Psoas muscle (tissue), 8 donors: ENCODE data around the gene PEX5L. TPM values are rescaled to one million over a fixed set of nuclear protein-coding genes. Genes with fewer than 3 reads are reported as not detected.
A peak's percentile ranks its signal among the peaks of the same experiment; 100 is the strongest.

Experiments
- ATAC-seq, 4 donors: fragments of 200-7000 bp; cut with Tn5 transposase; one replicate each; pipeline ENCODE4 v1.9.1; 2020; ENCODE audit warnings: moderate library complexity in 3 of 4, mild to moderate bottlenecking in 2 of 4
- DNase-seq, 2 donors: peaks; one replicate each; pipeline ENCODE4 v3.0.0-alpha.2; 2020
- H3K27ac ChIP-seq: fragments of 200-600 bp; one replicate; pipeline ENCODE4 v1.8.0; 2022
- H3K27me3 ChIP-seq, 3 donors: fragments of 200-600 bp in 1 of 3; one replicate each; pipeline versions ENCODE4 v1.6.1 to v1.8.0; 2013 to 2022; ENCODE audit warnings: low read length in 2 of 3, mild to moderate bottlenecking in 2 of 3, moderate library complexity in 1 of 3; ENCODE audit not compliant: insufficient read depth in 3 of 3
- H3K36me3 ChIP-seq, 2 donors: fragments of 200-600 bp in 1 of 2; one replicate each; pipeline versions ENCODE4 v1.6.1 to v1.8.0; 2013 to 2022; ENCODE audit warnings: low read depth in 1 of 2, mild to moderate bottlenecking in 1 of 2, moderate library complexity in 1 of 2; ENCODE audit not compliant: insufficient read depth in 1 of 2
- H3K4me1 ChIP-seq: fragments of 200-600 bp; one replicate; pipeline ENCODE4 v1.8.0; 2022
- H3K4me3 ChIP-seq: fragments of 200-600 bp; one replicate; pipeline ENCODE4 v1.8.0; 2022; ENCODE audit warnings: mild to moderate bottlenecking
- H3K9me3 ChIP-seq: fragments of 200-600 bp; one replicate; pipeline ENCODE4 v1.8.0; 2022
- WGBS, 3 donors: extraction: QIAGEN DNeasy Blood & Tissue Kit; methylation state at CpG; one replicate each; pipeline versions ENCODE4 v1.1.6 to v1.1.7; 2013; 5-methylcytosine and 5-hydroxymethylcytosine counted together
- intact Hi-C, 2 donors: fragments of 100-400 bp; cut with DNase I; formaldehyde crosslinking; loops; one replicate each; pipeline versions ENCODE4 v1.11.0 to v1.14.2; 2022
- polyA plus RNA-seq, 3 donors: library from polyadenylated mRNA; stranded (reverse); fragments of 200-250 nt; gene quantifications; one replicate each; pipeline ENCODE4 v1.2.3, GENCODE V29; 2013
- total RNA-seq, 4 donors: library from RNA; stranded (reverse); fragmentation: NEBNext Ultra II Directional in 2 of 4; extraction: Animal tissue kit (Norgen Biotek cat#: 25700) in 2 of 4; gene quantifications; one replicate each; pipeline versions ENCODE4 v1.2.1 to v1.2.4, GENCODE V29; 2021 to 2023
- TF ChIP-seq, protein P1 (sequence below): fragments of 200-600 bp; IDR thresholded peaks from one replicate; pipeline ENCODE4 v1.8.0; 2022; ENCODE audit warnings: antibody characterized with exemption
- donor health status: healthy with polysubstance abuse.
- donor health status: DM: no; HTN: no; CAD: no; lungs with moderate emphysema.
- donor health status: Bipolar disorder and iron deficiency.
- donor health status: healthy.
- donor health status: DM: yes; HTN: yes; CAD: no.
- donor health status: DM: no; HTN: no; CAD: no.
- donor health status: DM: no; HTN: no; CAD: no.
- donor health status: DM: yes; HTN: yes; CAD: no.

PEX5L gene
- total and polyA plus RNA-seq, 7 donors, result 0.14 TPM; not detected in 6

GRCh38 chr3:179811321-179812095 is 225.2 kb downstream of the PEX5L start:
- TF ChIP-seq, protein P1, sequence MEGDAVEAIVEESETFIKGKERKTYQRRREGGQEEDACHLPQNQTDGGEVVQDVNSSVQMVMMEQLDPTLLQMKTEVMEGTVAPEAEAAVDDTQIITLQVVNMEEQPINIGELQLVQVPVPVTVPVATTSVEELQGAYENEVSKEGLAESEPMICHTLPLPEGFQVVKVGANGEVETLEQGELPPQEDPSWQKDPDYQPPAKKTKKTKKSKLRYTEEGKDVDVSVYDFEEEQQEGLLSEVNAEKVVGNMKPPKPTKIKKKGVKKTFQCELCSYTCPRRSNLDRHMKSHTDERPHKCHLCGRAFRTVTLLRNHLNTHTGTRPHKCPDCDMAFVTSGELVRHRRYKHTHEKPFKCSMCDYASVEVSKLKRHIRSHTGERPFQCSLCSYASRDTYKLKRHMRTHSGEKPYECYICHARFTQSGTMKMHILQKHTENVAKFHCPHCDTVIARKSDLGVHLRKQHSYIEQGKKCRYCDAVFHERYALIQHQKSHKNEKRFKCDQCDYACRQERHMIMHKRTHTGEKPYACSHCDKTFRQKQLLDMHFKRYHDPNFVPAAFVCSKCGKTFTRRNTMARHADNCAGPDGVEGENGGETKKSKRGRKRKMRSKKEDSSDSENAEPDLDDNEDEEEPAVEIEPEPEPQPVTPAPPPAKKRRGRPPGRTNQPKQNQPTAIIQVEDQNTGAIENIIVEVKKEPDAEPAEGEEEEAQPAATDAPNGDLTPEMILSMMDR, result peak; percentile 55
- Histone ChIP-seq H3K4me3 (no peak overlapping the region), H3K27ac (no peak overlapping the region), H3K36me3 (no peaks in the 10 kb centered on the region), H3K9me3 (no peaks in the 10 kb centered on the region), H3K4me1 (no peaks in the 10 kb centered on the region), H3K27me3 (no peaks in the 10 kb centered on the region)
- ATAC-seq, result peak; percentile 49 to 79 (median 62)
- intact Hi-C loops, result no loop called here
- no peak for DNase-seq
- 16 to 23% (median 18%) methylated on average over 9 of the region's 9 CpGs for WGBS, 3 donors

GRCh38 chr3:179809639-179810038 is 227.1 kb downstream of the PEX5L start:
- intact Hi-C loops, result no loop called here
- TF ChIP-seq, protein P1, result no peak

GRCh38 chr3:179807588-179807987 is 229.1 kb downstream of the PEX5L start:
- 92 to 96% (median 96%) methylated on average over 14 of the region's 14 CpGs for WGBS, 3 donors

More at GRCh38 chr3:179809639-179810038, 227.1 kb downstream of the PEX5L start:
- H3K27ac ChIP-seq, result no peak overlapping the region
- ATAC-seq (no peak), DNase-seq (no peak)
- H3K27me3 ChIP-seq, result no peaks in the 10 kb centered on the region
- H3K36me3 ChIP-seq, result no peaks in the 10 kb centered on the region
- H3K4me1 ChIP-seq, result no peaks in the 10 kb centered on the region
- no peaks in the 10 kb centered on the region for H3K9me3 ChIP-seq
- no peak overlapping the region for H3K4me3 ChIP-seq

GRCh38 chr3:179806177-179806576 is 230.6 kb downstream of the PEX5L start:
- DNase-seq, result no peak
- WGBS, 3 donors, result 46 to 55% (median 50%) methylated on average over 5 of the region's 5 CpGs
- TF ChIP-seq, protein P1, result no peak
- no peak overlapping the region for H3K27ac ChIP-seq
- H3K4me1 ChIP-seq, result no peaks in the 10 kb centered on the region
- no peak overlapping the region for H3K4me3 ChIP-seq
- H3K27me3 ChIP-seq, result no peaks in the 10 kb centered on the region
- intact Hi-C loops, result no loop called here
- H3K36me3 ChIP-seq, result no peaks in the 10 kb centered on the region
- ATAC-seq, result no peak
- H3K9me3 ChIP-seq, result no peaks in the 10 kb centered on the region

More at GRCh38 chr3:179807588-179807987, 229.1 kb downstream of the PEX5L start:
- intact Hi-C loops, result no loop called here
- Histone ChIP-seq H3K4me3 (no peak overlapping the region), H3K36me3 (no peaks in the 10 kb centered on the region), H3K4me1 (no peaks in the 10 kb centered on the region), H3K27ac (no peak overlapping the region), H3K9me3 (no peaks in the 10 kb centered on the region), H3K27me3 (no peaks in the 10 kb centered on the region)
- DNase-seq (no peak), ATAC-seq (no peak)
- TF ChIP-seq, protein P1, result no peak

GRCh38 chr3:179801856-179802255 is 234.9 kb downstream of the PEX5L start:
- H3K27me3 ChIP-seq, result no peaks in the 10 kb centered on the region
- H3K27ac ChIP-seq, result no peak overlapping the region
- 89 to 93% (median 92%) methylated on average over 4 of the region's 4 CpGs for WGBS, 3 donors
- DNase-seq, result no peak
- no peaks in the 10 kb centered on the region for H3K9me3 ChIP-seq
- no peaks in the 10 kb centered on the region for H3K4me1 ChIP-seq
- intact Hi-C loops, result no loop called here
- no peak overlapping the region for H3K4me3 ChIP-seq
- ATAC-seq, result no peak
- TF ChIP-seq, protein P1, result no peak
- no peaks in the 10 kb centered on the region for H3K36me3 ChIP-seq
